ENCODE measurements around the gene PRELP. TPM values are rescaled to one million over a fixed set of nuclear protein-coding genes. Genes with fewer than 3 reads are reported as not detected.

PRELP gene
- total and polyA plus RNA-seq, 9 of the 15 experiments (the other 6 are each of a cell fraction or from before 2014, with no cell fraction given) = 0.04 TPM; not detected in 8

- BruUV-seq (replicated peaks) = no TSS peak
- DNase-seq (ENCODE audit: extremely low read depth in 1 of 4, low spot score in 3 of 4) (no peak), FAIRE-seq (no peak), ATAC-seq (no peak)
- Histone ChIP-seq H3K4me1 (replicated peaks in 1 of 2; ENCODE audit: control insufficient read depth in 2 of 2, insufficient read depth in 2 of 2, low read length in 2 of 2) (peaks cover 0 to 4% of the 10 kb centered on the region in 2 experiments; a peak in 1 of 5 replicates), H4K20me1 (replicated peaks; ENCODE audit: control insufficient read depth, insufficient read depth, low read length) (no peaks in the 10 kb centered on the region), H3K9ac (ENCODE audit: insufficient read depth in 1 of 2, low read depth in 2 of 2, low read length in 2 of 2) (no peak overlapping the region), H3K4me2 (ENCODE audit: insufficient read depth, low read length) (no peak overlapping the region), H2AFZ (ENCODE audit: low read depth, low read length) (no peak overlapping the region), H3K9me1 (ENCODE audit: control insufficient read depth, insufficient read depth, low read length) (no peaks in the 10 kb centered on the region), H3K9me3 (replicated peaks; ENCODE audit: control insufficient read depth, insufficient read depth, low read depth, low read length) (no peaks in the 10 kb centered on the region), H3K36me3 (ENCODE audit: control insufficient read depth, insufficient read depth, low read length) (no peaks in the 10 kb centered on the region), H3K4me3 (no peak overlapping the region), H3K27me3 (ENCODE audit: control insufficient read depth in 2 of 2, insufficient read depth in 2 of 2, low read length in 2 of 2) (peaks cover 47 to 61% of the 10 kb centered on the region in 2 experiments), H3K79me2 (ENCODE audit: control insufficient read depth, insufficient read depth, low read length) (no peaks in the 10 kb centered on the region), H3K27ac (ENCODE audit: extremely low read depth, low read depth, low read length) (no peak overlapping the region)
- ChIA-PET CTCF (ENCODE audit: low intra/inter-chr PET ratio) (no interaction called here), POLR2A (interaction anchor here (0.6 to 1.4 kb wide), 3 partner anchors 8 to 45 kb away, joined by 3 to 4 read pairs (median 3); no protein-coding TSS in a partner anchor)
- in situ Hi-C loops (cut with MboI) = no loop called here
- 5% methylated on average over 2 of the region's 2 CpGs for WGBS (ENCODE audit: insufficient coverage, low coverage, missing lambda C conversion rate)
- TF ChIP-seq NFE2L1 (tag; IDR thresholded peaks at IDR 0.05; ENCODE audit: borderline replicate concordance, low read depth) = no peak
- no peak for TF ChIP-seq BRF2 (IDR thresholded peaks at IDR 0.05; ENCODE audit: borderline replicate concordance, insufficient read depth, insufficient read length)
- no peak for TF ChIP-seq ZNF133 (CRISPR knock-in tag; IDR thresholded peaks at IDR 0.05)
- TF ChIP-seq ZNF766 (CRISPR knock-in tag; conservative IDR thresholded peaks at IDR 0.05) = no peak
- no peak for TF ChIP-seq ZBTB8A (IDR thresholded peaks at IDR 0.05; ENCODE audit: partially characterized antibody)
- TF ChIP-seq POLR2A (conservative IDR thresholded peaks at IDR 0.05) = no peak
- intact Hi-C loops (cut with micrococcal nuclease) = no loop called here
These were observed 4.5 kb downstream of the PRELP start for GRCh38 chr1:203480084-203480483.
